Jurkat, Clone E6-1 (cell line): ENCODE measurements around the gene CHD9NB.
"Not testable (repeated sequence)": the region's sequence is repeated elsewhere in the genome, so short reads cannot be mapped to it uniquely, and the experiment has no call there.

ENCODE experiments used
- DNase-seq: peaks from one replicate; pipeline ENCODE4 v3.0.0-alpha.2; 2011; ENCODE audit warnings: low read depth, low spot score
- H3K4me3 ChIP-seq: 2 replicates; pipeline ENCODE4 v1.5.1; 2011; ENCODE audit warnings: mild to moderate bottlenecking, low read length, control low read depth, moderate library complexity

Gene CHD9NB

GRCh38 chr16:53041320-53042051 is 11.2 kb downstream of the CHD9NB start:
- DNase-seq, result no peak

DNA sequence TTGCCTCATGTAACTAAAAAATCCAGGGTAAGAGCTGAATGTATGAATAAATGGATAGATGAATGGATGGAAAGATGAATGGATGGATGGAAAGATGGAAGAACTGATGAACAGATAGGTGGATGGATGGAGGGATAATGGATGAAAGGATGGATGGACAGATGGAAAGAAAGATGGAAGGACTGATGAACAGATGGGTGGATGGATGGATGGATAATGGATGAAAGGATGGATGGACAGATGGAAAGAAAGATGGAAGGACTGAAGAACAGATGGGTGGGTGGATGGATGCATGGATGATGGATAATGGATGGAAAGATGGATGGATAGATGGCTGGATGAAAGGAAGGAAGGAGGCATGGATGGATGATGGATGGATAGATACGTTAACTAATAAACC is 11.9 kb downstream of the CHD9NB start:
- DNase-seq, result no peak
- H3K4me3 ChIP-seq, result no peak overlapping the region

More at GRCh38 chr16:53041320-53042051, 11.2 kb downstream of the CHD9NB start:
- H3K4me3 ChIP-seq, result no peak overlapping the region

DNA sequence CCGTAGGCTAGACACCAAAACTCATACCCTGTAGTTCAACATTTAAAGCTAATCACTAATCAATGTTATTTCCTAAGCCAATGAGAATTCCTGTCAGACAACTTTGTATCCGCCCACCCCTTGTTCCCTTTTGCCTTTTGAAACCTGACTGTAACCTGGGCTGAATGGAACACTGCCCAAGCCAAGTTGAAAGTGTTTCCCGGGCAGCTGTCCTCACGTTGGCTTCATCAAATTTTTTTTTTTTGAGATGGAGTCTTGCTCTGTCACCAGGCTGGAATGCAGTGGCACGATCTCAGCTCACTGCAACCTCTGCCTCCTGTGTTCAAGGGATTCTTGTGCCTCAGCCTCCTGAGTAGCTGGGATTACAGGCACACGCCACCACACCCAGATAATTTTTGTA is 16.0 kb downstream of the CHD9NB start:
- DNase-seq, H3K4me3 ChIP-seq: not testable (repeated sequence)

DNA sequence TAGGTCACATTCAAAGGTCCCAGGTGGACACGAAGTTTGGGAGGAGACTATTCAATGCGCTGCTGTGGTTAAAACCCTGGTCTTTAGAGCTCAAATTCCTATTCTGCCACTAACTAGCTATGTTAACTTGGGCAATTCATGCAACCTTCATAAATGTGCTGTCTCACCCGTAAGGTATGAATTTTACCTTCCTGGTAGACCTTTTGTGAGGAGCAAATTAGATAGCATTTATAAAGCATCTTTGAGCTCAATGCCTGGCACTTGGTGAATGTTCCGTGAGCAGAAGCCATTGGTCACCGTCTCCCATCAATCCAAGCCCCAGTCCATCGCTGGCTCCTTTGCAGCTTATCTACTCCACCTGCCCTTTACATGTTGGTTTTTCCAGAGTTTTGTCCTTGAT is 16.6 kb downstream of the CHD9NB start:
- DNase-seq, result no peak
- no peak overlapping the region for H3K4me3 ChIP-seq

GRCh38 chr16:53035176-53035942 is 17.3 kb downstream of the CHD9NB start:
- DNase-seq, result no peak
- no peak overlapping the region for H3K4me3 ChIP-seq

DNA sequence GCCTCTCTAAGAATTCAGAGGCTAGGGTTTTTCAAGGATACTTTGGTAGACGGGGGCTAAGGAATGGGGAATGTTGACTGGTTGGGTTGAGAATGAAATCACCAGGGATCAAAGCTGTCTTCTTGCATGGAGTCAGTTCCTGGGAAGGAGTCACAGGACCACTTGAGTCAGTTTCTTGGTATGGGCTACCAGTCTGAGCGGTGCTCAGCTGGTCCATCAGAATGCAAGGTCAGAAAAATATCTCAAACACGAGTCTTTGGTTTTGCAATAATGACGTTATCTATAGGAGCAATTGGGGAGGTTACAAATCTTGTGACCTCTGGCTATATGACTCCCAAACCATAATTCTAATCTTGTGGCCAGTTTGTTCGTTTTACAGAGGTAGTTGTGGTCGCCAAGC is 18.4 kb downstream of the CHD9NB start:
- DNase-seq, result no peak
- H3K4me3 ChIP-seq, result no peak overlapping the region

- H3K4me3 ChIP-seq, result no peak overlapping the region
- DNase-seq, result no peak
Measured at GRCh38 chr16:53031323-53031942, 21.3 kb downstream of the CHD9NB start.

DNA sequence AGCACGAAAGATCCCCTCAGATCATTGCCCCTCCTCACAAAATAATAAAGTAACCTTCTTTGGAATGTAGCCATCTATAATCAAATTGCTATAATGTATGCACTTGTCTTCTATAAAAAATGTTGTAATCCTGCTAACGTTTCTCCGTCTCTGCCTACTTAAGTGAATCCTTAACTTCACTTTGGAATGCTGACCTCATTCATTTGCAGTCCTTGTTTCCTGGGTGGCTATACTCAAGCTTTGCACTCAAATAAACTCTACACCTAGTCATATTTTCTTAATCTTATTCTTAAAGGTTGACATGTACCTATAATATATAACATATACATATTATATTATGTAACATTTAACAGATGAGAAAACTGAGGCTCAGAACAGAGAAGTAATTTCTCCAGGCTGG is 22.7 kb downstream of the CHD9NB start:
- no peak for DNase-seq
- no peak overlapping the region for H3K4me3 ChIP-seq

- no peak for DNase-seq
- H3K4me3 ChIP-seq, result no peak overlapping the region
Measured at GRCh38 chr16:53024045-53024444, 28.7 kb downstream of the CHD9NB start.

DNA sequence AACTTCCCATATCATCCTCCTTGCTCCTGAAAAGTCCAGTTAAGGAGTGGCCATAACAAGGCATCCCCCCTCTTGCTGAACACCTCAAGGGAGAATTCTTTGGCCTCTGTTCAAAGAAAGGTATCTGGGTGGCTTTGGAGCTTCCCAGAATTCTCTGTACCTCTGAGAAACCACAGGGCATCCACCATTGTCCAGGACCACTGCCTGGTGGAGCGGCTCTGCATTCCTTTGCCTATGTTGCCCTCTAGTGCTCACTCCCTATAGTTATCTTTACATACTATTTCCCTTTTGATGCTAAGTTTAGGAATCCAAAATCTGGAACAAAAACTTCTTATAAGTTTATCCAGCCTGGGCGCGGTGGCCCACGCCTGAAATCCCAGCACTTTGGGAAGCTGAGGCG is 30.3 kb downstream of the CHD9NB start:
- DNase-seq, result peak; percentile 26
- no peak overlapping the region for H3K4me3 ChIP-seq

DNA sequence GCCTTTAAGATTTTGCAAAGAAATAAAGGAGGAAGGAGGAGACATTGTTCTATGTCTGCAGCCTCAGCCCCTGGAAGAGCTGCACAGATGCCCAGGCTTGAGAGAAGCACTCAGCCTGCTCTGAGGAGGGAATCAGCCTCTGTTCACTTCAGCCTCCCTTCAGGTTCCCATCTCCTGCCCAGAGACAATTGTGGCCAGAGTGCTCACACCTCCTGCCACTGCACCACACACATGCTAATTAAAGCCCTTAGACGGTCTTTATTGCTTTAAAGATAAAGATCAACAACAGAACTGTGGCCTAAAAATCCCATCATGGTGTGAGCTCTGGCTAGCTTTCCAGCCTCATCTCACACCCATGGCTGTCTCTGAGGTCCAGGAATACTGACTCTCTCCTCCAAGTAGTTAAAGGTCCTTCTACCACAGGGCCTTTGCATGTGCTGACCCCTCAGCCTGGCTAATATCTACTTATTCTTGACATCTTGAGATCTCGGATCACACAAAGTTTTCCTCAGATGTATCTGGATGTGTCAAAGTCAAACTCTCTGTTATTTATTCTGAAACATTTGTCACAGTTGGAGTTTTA is 33.8 kb downstream of the CHD9NB start:
- no peak overlapping the region for H3K4me3 ChIP-seq
- no peak for DNase-seq

DNA sequence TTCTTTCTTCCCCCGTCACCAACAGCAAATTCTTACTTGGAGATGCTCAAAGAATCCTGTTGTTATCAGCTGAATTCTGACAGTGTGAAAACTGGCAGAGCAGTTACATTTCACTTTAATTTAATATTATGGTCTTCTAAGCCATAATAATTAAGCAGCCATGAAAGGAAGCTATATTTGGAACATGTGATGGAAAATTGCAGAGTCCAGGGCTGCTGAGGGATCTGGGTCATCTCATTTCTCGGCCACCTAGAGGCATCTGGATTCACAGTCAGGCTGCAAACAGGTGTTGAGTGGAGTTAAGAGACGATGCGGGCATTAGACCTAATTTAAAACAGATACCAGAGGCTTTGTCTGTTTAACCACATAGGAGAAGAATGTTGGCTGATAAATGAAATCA is 38.4 kb downstream of the CHD9NB start:
- no peak overlapping the region for H3K4me3 ChIP-seq
- no peak for DNase-seq

DNA sequence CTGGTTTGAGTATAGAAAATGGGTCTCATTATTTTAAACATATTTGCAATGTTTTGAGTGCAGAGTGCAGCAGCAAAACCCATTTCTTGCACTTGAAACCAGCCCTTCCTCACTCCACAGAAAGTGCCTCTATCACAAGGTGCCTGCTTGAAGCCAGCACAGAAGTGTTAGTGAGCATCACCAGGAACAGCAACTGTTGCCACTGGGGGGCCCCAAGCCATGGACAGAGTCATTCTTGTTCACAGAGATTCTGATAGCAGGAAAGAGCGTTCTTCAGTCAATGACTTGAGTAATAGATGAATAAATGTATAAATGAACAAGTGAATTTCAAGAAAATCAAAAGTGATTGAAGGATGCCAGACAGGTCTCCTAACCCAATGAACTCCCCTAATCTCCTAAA is 45.6 kb downstream of the CHD9NB start:
- peak; percentile 6 for DNase-seq
- H3K4me3 ChIP-seq, result no peak overlapping the region

DNA sequence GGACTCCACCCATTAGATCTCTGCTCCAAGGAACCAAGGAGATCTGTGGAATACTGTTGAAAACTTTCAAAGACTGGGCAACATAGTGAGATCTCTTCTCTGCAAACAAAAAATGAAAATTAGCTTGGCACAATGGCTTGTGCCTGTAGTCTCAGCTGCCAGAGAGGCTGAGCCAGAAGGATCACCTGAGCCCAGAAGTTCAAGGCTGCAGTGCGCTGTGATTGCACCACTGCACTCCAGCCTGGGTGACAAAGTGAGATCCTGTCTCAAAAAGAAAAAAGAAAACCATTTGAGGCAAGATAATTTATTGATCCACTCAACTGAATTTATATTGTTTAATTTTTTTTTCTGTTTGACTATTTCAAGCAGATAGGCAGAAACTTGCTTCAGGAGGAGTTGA is 54.8 kb downstream of the CHD9NB start:
- no peak for DNase-seq

DNA sequence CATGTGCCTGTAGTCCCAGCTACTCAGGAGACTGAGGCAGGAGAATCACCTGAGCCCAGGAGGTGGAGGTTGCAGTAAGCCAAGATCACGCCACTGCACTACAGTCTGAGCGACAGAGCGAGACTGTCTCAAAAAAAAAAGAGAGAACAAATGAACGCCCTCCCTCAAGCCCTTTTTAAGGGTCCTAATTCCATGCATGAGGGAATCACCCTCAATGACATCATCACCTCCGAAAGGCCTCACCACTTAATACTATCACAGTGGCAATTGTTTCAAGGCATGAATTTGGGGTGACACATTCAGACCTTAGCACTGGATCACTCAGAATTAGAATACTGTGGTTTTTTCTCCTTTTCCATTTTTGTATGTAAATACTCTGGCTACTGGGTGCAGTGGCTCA is 57.8 kb downstream of the CHD9NB start:
- H3K4me3 ChIP-seq, result no peak overlapping the region

More for the DNA sequence above, 54.8 kb downstream of the CHD9NB start:
- no peak overlapping the region for H3K4me3 ChIP-seq

DNA sequence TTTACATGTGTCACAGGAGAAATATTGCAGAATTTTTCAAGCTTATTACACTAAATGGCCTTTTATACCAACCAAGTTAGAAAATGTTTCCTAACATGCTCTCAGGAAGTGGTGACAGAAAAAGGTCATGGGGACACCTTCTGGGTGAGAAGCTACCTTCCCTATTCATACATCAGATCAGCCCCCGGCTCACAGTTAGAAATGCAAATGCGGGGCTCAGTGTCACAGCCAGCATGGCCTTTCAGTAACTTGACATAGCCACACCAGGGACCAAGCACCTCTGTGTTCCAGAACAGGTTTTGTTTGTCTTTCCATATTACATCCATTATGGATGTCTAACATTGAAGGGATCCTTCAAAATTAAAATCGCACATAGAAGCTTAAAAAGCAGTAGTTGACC is 59.5 kb downstream of the CHD9NB start:
- H3K4me3 ChIP-seq, result no peak overlapping the region
- DNase-seq, result no peak

More for the DNA sequence above, 57.8 kb downstream of the CHD9NB start:
- DNase-seq, result no peak

DNA sequence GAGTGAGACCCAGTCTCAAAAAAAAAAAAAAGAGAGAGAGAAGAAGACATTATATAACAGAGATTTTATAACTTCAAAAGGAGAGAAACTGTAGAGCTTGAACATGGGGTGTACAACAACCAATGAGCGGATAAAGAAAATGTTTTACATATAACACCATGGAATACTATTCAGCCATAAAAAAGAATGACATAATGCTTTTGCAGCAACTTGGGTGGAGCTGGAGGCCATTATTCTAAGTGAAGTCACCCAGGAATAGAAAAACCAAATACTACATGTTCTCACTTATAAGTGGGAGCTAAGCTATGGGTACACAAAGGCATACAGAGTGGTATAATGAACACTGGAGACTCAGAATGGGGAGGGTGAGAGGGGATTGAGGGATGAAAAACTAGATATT is 61.1 kb downstream of the CHD9NB start:
- no peak overlapping the region for H3K4me3 ChIP-seq
- no peak for DNase-seq
